Measurements from ENCODE around the gene ZNF142. TPM values are rescaled to one million over a fixed set of nuclear protein-coding genes. Genes with fewer than 3 reads are reported as not detected.

ZNF142 gene
- total and polyA plus RNA-seq, 7 donors, result 1.8 to 33.5 (median 21.9) TPM

GRCh38 chr2:218631837-218632236 lies 27.6 kb downstream of the ZNF142 start:
- WGBS, 3 donors, result 67 to 69% (median 67%) methylated on average over 4 of the region's 4 CpGs
- no peaks in the 10 kb centered on the region for H3K9me3 ChIP-seq

GRCh38 chr2:218627939-218628338 lies 31.5 kb downstream of the ZNF142 start:
- H3K9me3 ChIP-seq, result no peaks in the 10 kb centered on the region
- no peaks in the 10 kb centered on the region for H3K27me3 ChIP-seq (ENCODE audit: insufficient read depth in 3 of 3, low read length in 2 of 3)
- 89 to 92% (median 92%) methylated on average over 4 of the region's 4 CpGs for WGBS, 3 donors
- H3K4me1 ChIP-seq, result peaks cover 7% of the 10 kb centered on the region
- intact Hi-C loops (cut with DNase I), result no loop called here
- ATAC-seq, result no peak
- DNase-seq, result no peak
- H3K27ac ChIP-seq, result no peak overlapping the region
- peaks cover 6 to 96% of the 10 kb centered on the region in 2 donors for H3K36me3 ChIP-seq (ENCODE audit: insufficient read depth in 1 of 2, low read depth in 1 of 2)
- no peak for TF ChIP-seq CTCF (IDR thresholded peaks at IDR 0.05)
- H3K4me3 ChIP-seq, result no peak overlapping the region

More at GRCh38 chr2:218631837-218632236, 27.6 kb downstream of the ZNF142 start:
- Histone ChIP-seq H3K4me3 (no peak overlapping the region), H3K27ac (no peak overlapping the region), H3K27me3 (ENCODE audit: insufficient read depth in 3 of 3, low read length in 2 of 3) (no peaks in the 10 kb centered on the region), H3K36me3 (ENCODE audit: insufficient read depth in 1 of 2, low read depth in 1 of 2) (peaks cover 14 to 97% of the 10 kb centered on the region in 2 donors), H3K4me1 (no peaks in the 10 kb centered on the region)
- TF ChIP-seq CTCF (IDR thresholded peaks at IDR 0.05), result no peak
- no peak for ATAC-seq
- no peak for DNase-seq
- intact Hi-C loops (cut with DNase I), result no loop called here

- intact Hi-C loops (cut with DNase I), result no loop called here
- DNase-seq (no peak), ATAC-seq (peak in 2 of 4 donors; percentile 27 to 35)
- no peaks in the 10 kb centered on the region for H3K9me3 ChIP-seq
- no peak overlapping the region for H3K27ac ChIP-seq
- 59 to 82% (median 60%) methylated on average over 4 of the region's 4 CpGs for WGBS, 3 donors
- TF ChIP-seq CTCF (IDR thresholded peaks at IDR 0.05), result no peak
- H3K36me3 ChIP-seq (ENCODE audit: insufficient read depth in 1 of 2, low read depth in 1 of 2), result peaks cover 5 to 94% of the 10 kb centered on the region in 2 donors
- H3K27me3 ChIP-seq (ENCODE audit: insufficient read depth in 3 of 3, low read length in 2 of 3), result no peaks in the 10 kb centered on the region
- peaks cover 17% of the 10 kb centered on the region for H3K4me1 ChIP-seq
- no peak overlapping the region for H3K4me3 ChIP-seq
These were observed 33.1 kb downstream of the ZNF142 start for GRCh38 chr2:218626369-218626768.

GRCh38 chr2:218623366-218623705 lies 36.1 kb downstream of the ZNF142 start:
- no peak overlapping the region for H3K4me3 ChIP-seq
- DNase-seq (no peak), ATAC-seq (no peak)
- no peaks in the 10 kb centered on the region for H3K27me3 ChIP-seq (ENCODE audit: insufficient read depth in 3 of 3, low read length in 2 of 3)
- no peaks in the 10 kb centered on the region for H3K9me3 ChIP-seq
- WGBS, 3 donors, result 63 to 73% (median 64%) methylated on average over 3 of the region's 3 CpGs
- peaks cover 2 to 91% of the 10 kb centered on the region in 2 donors for H3K36me3 ChIP-seq (ENCODE audit: insufficient read depth in 1 of 2, low read depth in 1 of 2)
- peak overlapping the region; percentile 42 for H3K27ac ChIP-seq
- intact Hi-C loops (cut with DNase I), result no loop called here
- no peak for TF ChIP-seq CTCF (IDR thresholded peaks at IDR 0.05)
- H3K4me1 ChIP-seq, result peaks cover 21% of the 10 kb centered on the region
